Measurements from ENCODE around the gene ERGIC1. TPM values are rescaled to one million over a fixed set of nuclear protein-coding genes. Genes with fewer than 3 reads are reported as not detected.

The ERGIC1 gene
- total RNA-seq, 2 experiments from 2014 or later: 59.5 to 63.2 TPM

- POLR2A ChIA-PET: no interaction called here
- H3K36me3 Mint-ChIP-seq: no peaks in the 10 kb centered on the region
- DNase-seq (no peak), ATAC-seq (ENCODE audit: low read depth) (no peak)
- H3K4me1 Mint-ChIP-seq: no peaks in the 10 kb centered on the region
- H3K9me3 Mint-ChIP-seq: peaks cover 13% of the 10 kb centered on the region
- no peak overlapping the region for H3K27ac Mint-ChIP-seq
- H3K4me3 Mint-ChIP-seq: no peak overlapping the region
- no peaks in the 10 kb centered on the region for H3K27me3 Mint-ChIP-seq
Measured at GRCh38 chr5:172825610-172826204, 8.3 kb upstream of the ERGIC1 start.

- Mint-ChIP-seq H3K27ac (no peak overlapping the region), H3K4me1 (peaks cover 2% of the 10 kb centered on the region), H3K27me3 (no peaks in the 10 kb centered on the region), H3K9me3 (peaks cover 13% of the 10 kb centered on the region), H3K4me3 (no peak overlapping the region), H3K36me3 (no peaks in the 10 kb centered on the region)
- DNase-seq: no peak
- ATAC-seq (ENCODE audit: low read depth): no peak
- POLR2A ChIA-PET: no interaction called here
Measured at GRCh38 chr5:172827841-172828240, 6.2 kb upstream of the ERGIC1 start.

GRCh38 chr5:172828911-172829431 lies 5.1 kb upstream of the ERGIC1 start:
- Mint-ChIP-seq H3K4me3 (no peak overlapping the region), H3K4me1 (peaks cover 6% of the 10 kb centered on the region), H3K36me3 (no peaks in the 10 kb centered on the region), H3K27ac (no peak overlapping the region), H3K9me3 (peaks cover 13% of the 10 kb centered on the region), H3K27me3 (no peaks in the 10 kb centered on the region)
- ATAC-seq (ENCODE audit: low read depth) (no peak), DNase-seq (no peak)
- POLR2A ChIA-PET: interaction anchor here (4.1 kb wide), 1 partner anchor 57 kb away, joined by 16 read pairs; the partner anchor contains the start of gene DUSP1

- H3K9me3 Mint-ChIP-seq: peaks cover 10% of the 10 kb centered on the region
- DNase-seq: no peak
- H3K27me3 Mint-ChIP-seq: no peaks in the 10 kb centered on the region
- ATAC-seq (ENCODE audit: low read depth): no peak
- H3K27ac Mint-ChIP-seq: no peak overlapping the region
- peaks cover 10% of the 10 kb centered on the region for H3K4me1 Mint-ChIP-seq
- POLR2A ChIA-PET: interaction anchor here (0.6 to 4.1 kb wide), 2 partner anchors 53 to 59 kb away, joined by 4 to 16 read pairs; partner anchors contain the start of gene DUSP1
- no peaks in the 10 kb centered on the region for H3K36me3 Mint-ChIP-seq
- no peak overlapping the region for H3K4me3 Mint-ChIP-seq
Measured at GRCh38 chr5:172830275-172830799, 3.7 kb upstream of the ERGIC1 start.

GRCh38 chr5:172830876-172831662 lies 3.0 kb upstream of the ERGIC1 start:
- no peak for DNase-seq
- Mint-ChIP-seq H3K27ac (no peak overlapping the region), H3K9me3 (peaks cover 3% of the 10 kb centered on the region), H3K36me3 (peaks cover 2% of the 10 kb centered on the region), H3K4me1 (peaks cover 16% of the 10 kb centered on the region), H3K27me3 (no peaks in the 10 kb centered on the region), H3K4me3 (no peak overlapping the region)
- POLR2A ChIA-PET: interaction anchor here (4.1 kb wide), 1 partner anchor 60 kb away, joined by 16 read pairs; the partner anchor contains the start of gene DUSP1
- ATAC-seq (ENCODE audit: low read depth): no peak

GRCh38 chr5:172832383-172833315 lies 1.4 kb upstream of the ERGIC1 start:
- ATAC-seq (ENCODE audit: low read depth): no peak

GRCh38 chr5:172833372-172833685 lies 722 bp upstream of the ERGIC1 start:
- Mint-ChIP-seq H3K27ac (peak overlapping the region; percentile 82), H3K9me3 (no peaks in the 10 kb centered on the region), H3K36me3 (peaks cover 2% of the 10 kb centered on the region), H3K27me3 (no peaks in the 10 kb centered on the region), H3K4me1 (peaks cover 36% of the 10 kb centered on the region), H3K4me3 (peak overlapping the region; percentile 81)
- ATAC-seq (ENCODE audit: low read depth): no peak
- POLR2A ChIA-PET: no interaction called here
- no peak for DNase-seq

More at GRCh38 chr5:172832383-172833315, 1.4 kb upstream of the ERGIC1 start:
- Mint-ChIP-seq H3K4me3 (peak overlapping the region; percentile 51), H3K27me3 (no peaks in the 10 kb centered on the region), H3K9me3 (no peaks in the 10 kb centered on the region), H3K36me3 (peaks cover 2% of the 10 kb centered on the region), H3K4me1 (peaks cover 32% of the 10 kb centered on the region), H3K27ac (no peak overlapping the region)
- POLR2A ChIA-PET: interaction anchor here (0.6 to 4.1 kb wide), 2 partner anchors 25 to 61 kb away, joined by 3 to 16 read pairs; partner anchors contain the start of gene DUSP1
- DNase-seq: no peak

- Mint-ChIP-seq H3K36me3 (peaks cover 2% of the 10 kb centered on the region), H3K9me3 (no peaks in the 10 kb centered on the region), H3K27ac (peak overlapping the region; percentile 82), H3K4me3 (peak overlapping the region; percentile 89), H3K27me3 (no peaks in the 10 kb centered on the region), H3K4me1 (peaks cover 36% of the 10 kb centered on the region)
- peak; percentile 24 for ATAC-seq (ENCODE audit: low read depth)
- peak; percentile 47 for DNase-seq
- POLR2A ChIA-PET: interaction anchor here (0.9 to 4.5 kb wide), 5 partner anchors 27 to 646 kb away, joined by 3 to 40 read pairs (median 3); partner anchors contain the start of genes DUSP1 and STK10
Measured at GRCh38 chr5:172834415-172835289, 601 bp downstream of the ERGIC1 start.

- peaks cover 36% of the 10 kb centered on the region for H3K4me1 Mint-ChIP-seq
- peaks cover 5% of the 10 kb centered on the region for H3K36me3 Mint-ChIP-seq
- no peaks in the 10 kb centered on the region for H3K9me3 Mint-ChIP-seq
- no peaks in the 10 kb centered on the region for H3K27me3 Mint-ChIP-seq
- no peak for ATAC-seq (ENCODE audit: low read depth)
- POLR2A ChIA-PET: interaction anchor here (0.9 to 4.5 kb wide), 6 partner anchors 28 to 647 kb away, joined by 3 to 40 read pairs (median 3); partner anchors contain the start of genes DUSP1 and STK10
- H3K27ac Mint-ChIP-seq: peak overlapping the region; percentile 89
- peak overlapping the region; percentile 89 for H3K4me3 Mint-ChIP-seq
- no peak for DNase-seq
Measured at GRCh38 chr5:172835290-172835993, 1.4 kb downstream of the ERGIC1 start.

- ATAC-seq (ENCODE audit: low read depth) (no peak), DNase-seq (no peak)
- Mint-ChIP-seq H3K36me3 (peaks cover 5% of the 10 kb centered on the region), H3K27ac (peak overlapping the region; percentile 89), H3K27me3 (no peaks in the 10 kb centered on the region), H3K4me3 (peak overlapping the region; percentile 89), H3K4me1 (peaks cover 36% of the 10 kb centered on the region), H3K9me3 (no peaks in the 10 kb centered on the region)
- POLR2A ChIA-PET: interaction anchor here (0.8 to 4.5 kb wide), 5 partner anchors 17 to 64 kb away, joined by 3 to 40 read pairs (median 3); partner anchors contain the start of gene DUSP1
Measured at GRCh38 chr5:172835994-172836356, 1.9 kb downstream of the ERGIC1 start.

GRCh38 chr5:172837640-172838039 lies 3.6 kb downstream of the ERGIC1 start:
- peak overlapping the region; percentile 89 for H3K4me3 Mint-ChIP-seq
- no peaks in the 10 kb centered on the region for H3K9me3 Mint-ChIP-seq
- ATAC-seq (ENCODE audit: low read depth): peak; percentile 83
- H3K27me3 Mint-ChIP-seq: no peaks in the 10 kb centered on the region
- POLR2A ChIA-PET: interaction anchor here (1.0 to 4.5 kb wide), 2 partner anchors 30 to 66 kb away, joined by 3 to 40 read pairs; partner anchors contain the start of gene DUSP1
- peaks cover 10% of the 10 kb centered on the region for H3K36me3 Mint-ChIP-seq
- peak overlapping the region; percentile 89 for H3K27ac Mint-ChIP-seq
- H3K4me1 Mint-ChIP-seq: peaks cover 36% of the 10 kb centered on the region
- DNase-seq: peak; percentile 63

Data from activated naive CD8-positive, alpha-beta T cell treated with anti-CD3 and anti-CD28 coated beads, Interleukin-2, amount 10 ng/mL, durations not matched to agents 7 days and 5 days (primary cell).